CD4-positive, alpha-beta T cell (primary cell): ENCODE data around the gene WDR4. TPM values are rescaled to one million over a fixed set of nuclear protein-coding genes. Genes with fewer than 3 reads are reported as not detected.

Source experiments
- ATAC-seq: fragments of 200-7000 bp; cut with Tn5 transposase; one replicate; pipeline ENCODE4 v1.10.0; 2022; ENCODE audit warnings: mild to moderate bottlenecking; ENCODE audit not compliant: poor library complexity
- CTCF ChIA-PET: fragments of 350-600 bp; sonication (Branson Sonifier 250); formaldehyde crosslinking; loops from one replicate; lab custom pipeline; 2021; ENCODE audit warnings: antibody characterized with exemption, inconsistent platforms; lab: Charles Lee
- POLR2A ChIA-PET: fragments of 350-600 bp; sonication (Branson Sonifier 250); formaldehyde crosslinking; loops from one replicate; lab custom pipeline; 2021; ENCODE audit warnings: antibody characterized with exemption, inconsistent platforms; lab: Charles Lee
- DNase-seq, 14 experiments: peaks; one replicate each; pipeline ENCODE4 v3.0.0-alpha.2; 2013 to 2020; ENCODE audit warnings: mixed read lengths in 2 of 14
- H3K27ac ChIP-seq, 2 donors: one replicate each; pipeline versions ENCODE4 v1.5.1 to v1.7.0; 2013; ENCODE audit warnings: low read length in 2 of 2, low read depth in 1 of 2, mild to moderate bottlenecking in 1 of 2
- H3K27me3 ChIP-seq, 2 experiments: 1 replicate in 1 of 2; 2 replicates in 1 of 2; pipeline versions ENCODE4 v1.6.1 to v1.7.0; 2013; ENCODE audit warnings: low read length in 2 of 2, control low read depth in 1 of 2, mild to moderate bottlenecking in 1 of 2, moderate library complexity in 1 of 2; ENCODE audit not compliant: insufficient read depth in 2 of 2, control insufficient read depth in 1 of 2
- H3K36me3 ChIP-seq: one replicate; pipeline ENCODE4 v1.6.1; 2013; ENCODE audit warnings: low read length, control low read depth; ENCODE audit not compliant: insufficient read depth
- H3K4me1 ChIP-seq: one replicate; pipeline ENCODE4 v1.6.1; 2013; ENCODE audit warnings: low read length, control low read depth; ENCODE audit not compliant: insufficient read depth
- H3K4me3 ChIP-seq: one replicate; pipeline ENCODE4 v1.5.1; 2013; ENCODE audit warnings: mild to moderate bottlenecking, low read length, moderate library complexity
- H3K9me3 ChIP-seq, 2 experiments: 1 replicate in 1 of 2; 2 replicates in 1 of 2; pipeline versions ENCODE4 v1.6.1 to v1.7.0; 2013; ENCODE audit warnings: low read length in 2 of 2, mild to moderate bottlenecking in 2 of 2, control low read depth in 1 of 2, moderate library complexity in 1 of 2; ENCODE audit not compliant: control insufficient read depth in 1 of 2, insufficient read depth in 1 of 2
- H3K27ac Mint-ChIP-seq: one replicate; pipeline ENCODE4 v1.8.0; 2020; ENCODE audit warnings: mixed read lengths
- H3K27me3 Mint-ChIP-seq: one replicate; pipeline ENCODE4 v1.8.0; 2021; ENCODE audit warnings: mixed read lengths
- H3K36me3 Mint-ChIP-seq: one replicate; pipeline ENCODE4 v1.8.0; 2021; ENCODE audit warnings: low read depth, mixed read lengths
- H3K4me1 Mint-ChIP-seq: one replicate; pipeline ENCODE4 v1.8.0; 2021; ENCODE audit warnings: low read depth, mixed read lengths
- H3K4me3 Mint-ChIP-seq: one replicate; pipeline ENCODE4 v1.8.0; 2020; ENCODE audit warnings: mild to moderate bottlenecking, mixed read lengths
- H3K9me3 Mint-ChIP-seq: one replicate; pipeline ENCODE4 v1.8.0; 2020; ENCODE audit warnings: mixed read lengths
- CTCF ChIP-seq: fragments of 200-600 bp; IDR thresholded peaks from one replicate; pipeline ENCODE4 v1.8.0; 2022; ENCODE audit warnings: antibody characterized with exemption, mild to moderate bottlenecking
- intact Hi-C, 2 experiments: fragments of 100-400 bp; cut with DNase I in 1 of 2; cut with micrococcal nuclease in 1 of 2; formaldehyde crosslinking; loops; one replicate each; pipeline versions ENCODE4 v1.15.1 to v1.9.0; 2023 to 2025; cut with DNase I, micrococcal nuclease
- total RNA-seq, 174 experiments: library from RNA in 2 of 174; stranded (reverse) in 2 of 174; gene quantifications; one replicate each; pipeline ENCODE4 v1.2.3 and lab custom pipeline; 2021 to 2026

Gene WDR4
- total RNA-seq, 2 experiments from 2014 or later = 11.3 to 12.9 TPM

GRCh38 chr21:42864815-42865775 lies 14.2 kb downstream of the WDR4 start:
- H3K9me3 Mint-ChIP-seq = no peaks in the 10 kb centered on the region
- Histone ChIP-seq H3K9me3 (no peaks in the 10 kb centered on the region), H3K4me3 (no peak overlapping the region), H3K4me1 (no peaks in the 10 kb centered on the region), H3K27ac (no peak overlapping the region), H3K27me3 (no peaks in the 10 kb centered on the region), H3K36me3 (peaks cover 54% of the 10 kb centered on the region)
- H3K4me3 Mint-ChIP-seq = no peak overlapping the region
- peaks cover 5% of the 10 kb centered on the region for H3K4me1 Mint-ChIP-seq
- ATAC-seq (no peak), DNase-seq (no peak)
- H3K27ac Mint-ChIP-seq = no peak overlapping the region
- no peaks in the 10 kb centered on the region for H3K27me3 Mint-ChIP-seq
- intact Hi-C loops = no loop called here
- ChIA-PET CTCF (no interaction called here), POLR2A (no interaction called here)
- H3K36me3 Mint-ChIP-seq = peaks cover 68% of the 10 kb centered on the region
- no peak for TF ChIP-seq CTCF

- H3K27me3 ChIP-seq = no peaks in the 10 kb centered on the region
- H3K4me1 ChIP-seq = no peaks in the 10 kb centered on the region
- POLR2A ChIA-PET = no interaction called here
- intact Hi-C loops = no loop called here
- no peaks in the 10 kb centered on the region for H3K9me3 Mint-ChIP-seq
- peaks cover 60% of the 10 kb centered on the region for H3K36me3 Mint-ChIP-seq
- TF ChIP-seq CTCF = no peak
- peaks cover 5% of the 10 kb centered on the region for H3K4me1 Mint-ChIP-seq
- no peaks in the 10 kb centered on the region for H3K9me3 ChIP-seq
- no peaks in the 10 kb centered on the region for H3K27me3 Mint-ChIP-seq
- no peak overlapping the region for H3K4me3 ChIP-seq
- CTCF ChIA-PET = no interaction called here
- no peak for DNase-seq
- ATAC-seq = no peak
- peaks cover 58% of the 10 kb centered on the region for H3K36me3 ChIP-seq
- no peak overlapping the region for H3K27ac Mint-ChIP-seq
- no peak overlapping the region for H3K27ac ChIP-seq
- H3K4me3 Mint-ChIP-seq = no peak overlapping the region
Observed at GRCh38 chr21:42864286-42864685, 15.1 kb downstream of the WDR4 start.

GRCh38 chr21:42863504-42863870 lies 15.9 kb downstream of the WDR4 start:
- Histone ChIP-seq H3K4me3 (no peak overlapping the region), H3K36me3 (peaks cover 57% of the 10 kb centered on the region), H3K9me3 (no peaks in the 10 kb centered on the region), H3K27me3 (no peaks in the 10 kb centered on the region), H3K27ac (no peak overlapping the region), H3K4me1 (no peaks in the 10 kb centered on the region)
- H3K4me1 Mint-ChIP-seq = peaks cover 5% of the 10 kb centered on the region
- no peaks in the 10 kb centered on the region for H3K9me3 Mint-ChIP-seq
- H3K36me3 Mint-ChIP-seq = peaks cover 63% of the 10 kb centered on the region
- no peak for TF ChIP-seq CTCF
- H3K27ac Mint-ChIP-seq = no peak overlapping the region
- ChIA-PET CTCF (no interaction called here), POLR2A (no interaction called here)
- no peaks in the 10 kb centered on the region for H3K27me3 Mint-ChIP-seq
- ATAC-seq (no peak), DNase-seq (no peak)
- intact Hi-C loops = no loop called here
- H3K4me3 Mint-ChIP-seq = no peak overlapping the region
